HG03097 (cell line): ENCODE results near the gene TSC2.

Source experiments
- ATAC-seq: cut with Tn5 transposase; IDR thresholded peaks from one replicate; pipeline ENCODE4 v1.9.1; 2021; ENCODE audit not compliant: unreplicated experiment, low FRiP score

Gene TSC2

GRCh38 chr16:2061526-2061925 is 13.7 kb downstream of the TSC2 start:
- ATAC-seq: no peak

- no peak for ATAC-seq
These were observed 15.0 kb downstream of the TSC2 start for GRCh38 chr16:2062801-2063200.

GRCh38 chr16:2063861-2064260 is 16.1 kb downstream of the TSC2 start:
- no peak for ATAC-seq

- ATAC-seq: no peak
These were observed 16.7 kb downstream of the TSC2 start for GRCh38 chr16:2064368-2064945.

GRCh38 chr16:2066139-2066538 is 18.4 kb downstream of the TSC2 start:
- ATAC-seq: no peak

- no peak for ATAC-seq
These were observed 23.0 kb downstream of the TSC2 start for GRCh38 chr16:2070576-2071453.

GRCh38 chr16:2071454-2072202 is 23.8 kb downstream of the TSC2 start:
- no peak for ATAC-seq

- no peak for ATAC-seq
These were observed 25.1 kb downstream of the TSC2 start for GRCh38 chr16:2072926-2073325.

GRCh38 chr16:2074071-2074470 is 26.3 kb downstream of the TSC2 start:
- no peak for ATAC-seq

GRCh38 chr16:2075631-2076030 is 27.8 kb downstream of the TSC2 start:
- no peak for ATAC-seq

- no peak for ATAC-seq
These were observed 28.5 kb downstream of the TSC2 start for GRCh38 chr16:2076072-2076865.

GRCh38 chr16:2077016-2077415 is 29.2 kb downstream of the TSC2 start:
- ATAC-seq: no peak

GRCh38 chr16:2077696-2078095 is 29.9 kb downstream of the TSC2 start:
- ATAC-seq: no peak

GRCh38 chr16:2078096-2078495 is 30.3 kb downstream of the TSC2 start:
- ATAC-seq: no peak

GRCh38 chr16:2078691-2079090 is 30.9 kb downstream of the TSC2 start:
- no peak for ATAC-seq

GRCh38 chr16:2079311-2079800 is 31.6 kb downstream of the TSC2 start:
- ATAC-seq: no peak

- no peak for ATAC-seq
These were observed 32.2 kb downstream of the TSC2 start for GRCh38 chr16:2079991-2080390.

- ATAC-seq: no peak
These were observed 33.7 kb downstream of the TSC2 start for GRCh38 chr16:2081201-2082084.

- no peak for ATAC-seq
These were observed 34.6 kb downstream of the TSC2 start for GRCh38 chr16:2082171-2082982.
